Calu3 (cell line): Measurements from ENCODE around the gene SEPTIN5. TPM values are rescaled to one million over a fixed set of nuclear protein-coding genes. Genes with fewer than 3 reads are reported as not detected.

Source experiments
- BruUV-seq: library from RNA; stranded (reverse); fragments of 400-500 nt; replicated peaks from 2 replicates; lab custom pipeline; 2021; lab: Mats Ljungman, UMichigan
- CTCF ChIA-PET: fragments of 300-600 bp; sonication (Branson Sonifier 250); formaldehyde crosslinking; loops from one replicate; lab custom pipeline; 2022; ENCODE audit warnings: antibody characterized with exemption; lab: Charles Lee
- DNase-seq: peaks from one replicate; pipeline ENCODE4 v3.0.0; 2022
- H3K27ac Mint-ChIP-seq: one replicate; pipeline ENCODE4 v1.8.0; 2022; ENCODE audit warnings: mixed read lengths; ENCODE audit not compliant: unreplicated experiment
- H3K27me3 Mint-ChIP-seq: one replicate; pipeline ENCODE4 v1.8.0; 2022; ENCODE audit warnings: mixed read lengths; ENCODE audit not compliant: unreplicated experiment
- H3K36me3 Mint-ChIP-seq: one replicate; pipeline ENCODE4 v1.8.0; 2022; ENCODE audit warnings: mild to moderate bottlenecking, moderate library complexity, mixed read lengths; ENCODE audit not compliant: insufficient read depth, unreplicated experiment
- H3K4me1 Mint-ChIP-seq: one replicate; pipeline ENCODE4 v1.8.0; 2022; ENCODE audit warnings: mild to moderate bottlenecking, low read depth, mixed read lengths; ENCODE audit not compliant: unreplicated experiment
- H3K4me3 Mint-ChIP-seq: one replicate; pipeline ENCODE4 v1.8.0; 2022; ENCODE audit warnings: mild to moderate bottlenecking, low read depth, moderate library complexity, mixed read lengths; ENCODE audit not compliant: unreplicated experiment
- H3K9me3 Mint-ChIP-seq: one replicate; pipeline ENCODE4 v1.8.0; 2022; ENCODE audit warnings: low read depth, mixed read lengths; ENCODE audit not compliant: unreplicated experiment
- CTCF ChIP-seq: fragments of 200-600 bp; IDR thresholded peaks from one replicate; pipeline ENCODE4 v1.8.0; 2022; ENCODE audit warnings: antibody characterized with exemption; ENCODE audit not compliant: unreplicated experiment
- intact Hi-C: fragments of 100-400 bp; cut with micrococcal nuclease; formaldehyde crosslinking; loops from one replicate; pipeline ENCODE4 v1.10.0; 2022; ENCODE audit not compliant: unreplicated experiment
- total RNA-seq: library from RNA; stranded (reverse); gene quantifications from 2 replicates; pipeline ENCODE4 v1.2.3, GENCODE V29; 2022

The SEPTIN5 gene
- total RNA-seq, 1 experiment from 2014 or later, result 3.3 TPM

GRCh38 chr22:19750507-19751490, 36.5 kb downstream of the SEPTIN5 start:
- H3K4me1 Mint-ChIP-seq, result no peaks in the 10 kb centered on the region
- H3K36me3 Mint-ChIP-seq, result no peaks in the 10 kb centered on the region
- BruUV-seq, result no TSS peak
- no peak for DNase-seq
- no peak for TF ChIP-seq CTCF
- CTCF ChIA-PET, result no interaction called here
- intact Hi-C loops, result no loop called here
- peaks cover 77% of the 10 kb centered on the region for H3K27me3 Mint-ChIP-seq
- no peak overlapping the region for H3K27ac Mint-ChIP-seq
- no peaks in the 10 kb centered on the region for H3K9me3 Mint-ChIP-seq
- H3K4me3 Mint-ChIP-seq, result no peak overlapping the region

- CTCF ChIA-PET, result interaction anchor here (0.6 kb wide), 1 partner anchor 1299 kb away, joined by 8 read pairs; no protein-coding TSS in a partner anchor
- no peak for TF ChIP-seq CTCF
- intact Hi-C loops, result no loop called here
- no peaks in the 10 kb centered on the region for H3K4me1 Mint-ChIP-seq
- no TSS peak for BruUV-seq
- no peaks in the 10 kb centered on the region for H3K9me3 Mint-ChIP-seq
- no peak overlapping the region for H3K4me3 Mint-ChIP-seq
- H3K27ac Mint-ChIP-seq, result no peak overlapping the region
- H3K36me3 Mint-ChIP-seq, result no peaks in the 10 kb centered on the region
- H3K27me3 Mint-ChIP-seq, result peaks cover 86% of the 10 kb centered on the region
- DNase-seq, result no peak
Observed at GRCh38 chr22:19751497-19752245, 37.4 kb downstream of the SEPTIN5 start.

GRCh38 chr22:19753090-19753842, 39.0 kb downstream of the SEPTIN5 start:
- CTCF ChIA-PET, result interaction anchor here (0.6 kb wide), 1 partner anchor 170 kb away, joined by 4 read pairs; no protein-coding TSS in a partner anchor
- no peak for DNase-seq
- no TSS peak for BruUV-seq
- Mint-ChIP-seq H3K27ac (no peak overlapping the region), H3K9me3 (no peaks in the 10 kb centered on the region), H3K36me3 (no peaks in the 10 kb centered on the region), H3K4me3 (no peak overlapping the region), H3K27me3 (peaks cover 94% of the 10 kb centered on the region), H3K4me1 (no peaks in the 10 kb centered on the region)
- TF ChIP-seq CTCF, result no peak
- intact Hi-C loops, result no loop called here
